ENCODE measurements around the gene CPEB3. TPM values are rescaled to one million over a fixed set of nuclear protein-coding genes. Genes with fewer than 3 reads are reported as not detected.
A peak's percentile ranks its signal among the peaks of the same experiment; 100 is the strongest.
"Not testable (repeated sequence)": the region's sequence is repeated elsewhere in the genome, so short reads cannot be mapped to it uniquely, and the experiment has no call there.

The CPEB3 gene
- total and polyA plus RNA-seq, 2 donors (not counting 1 experiment from before 2014, with no cell fraction given): 0.37 to 0.66 TPM

DNA sequence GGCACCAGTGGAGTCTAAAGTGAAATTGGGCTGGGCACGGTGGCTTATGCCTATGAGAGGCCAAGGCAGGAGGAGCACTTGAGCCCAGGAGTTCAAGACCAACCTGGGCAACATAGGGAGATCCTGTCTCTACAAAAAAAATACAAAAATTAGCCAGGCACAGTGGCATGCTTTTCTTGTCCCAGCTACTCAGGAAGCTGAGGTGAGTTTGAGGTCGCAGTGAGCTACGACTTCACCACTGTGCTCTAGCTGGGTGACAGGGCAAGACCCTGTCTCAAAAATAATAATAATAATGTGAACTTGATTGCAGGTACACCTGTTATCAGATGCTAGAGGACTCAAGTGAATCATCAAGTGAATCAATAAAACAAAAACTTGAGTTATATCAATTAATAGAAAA, 259.3 kb downstream of the CPEB3 start:
- Histone ChIP-seq H3K9me3 (ENCODE audit: control insufficient read depth, insufficient read depth, low read depth, low read length) (no peaks in the 10 kb centered on the region), H3K36me3 (ENCODE audit: control insufficient read depth, insufficient read depth, low read length) (peaks cover 5% of the 10 kb centered on the region)

DNA sequence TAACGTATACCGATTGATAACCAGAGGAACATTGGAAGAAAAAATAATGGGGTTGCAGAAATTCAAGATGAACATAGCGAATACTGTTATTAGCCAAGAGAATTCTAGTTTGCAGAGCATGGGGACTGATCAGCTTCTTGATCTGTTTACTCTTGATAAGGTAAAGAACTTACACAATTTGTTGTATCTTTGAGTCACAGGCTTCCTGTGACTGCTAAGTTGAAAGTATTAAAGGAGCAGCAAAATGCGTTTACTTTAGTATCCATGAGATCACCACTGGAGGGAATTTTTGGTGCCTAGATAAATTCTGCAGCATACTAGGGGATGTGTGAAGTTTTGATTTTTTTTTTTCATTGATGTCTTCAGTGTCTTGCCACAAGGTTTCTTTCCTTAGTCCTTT, 263.7 kb downstream of the CPEB3 start:
- Histone ChIP-seq H3K4me2 (ENCODE audit: extremely low read depth, insufficient read depth, low read length) (no peak overlapping the region), H3K79me2 (ENCODE audit: control insufficient read depth, insufficient read depth, low read length) (no peaks in the 10 kb centered on the region), H3K27ac (ENCODE audit: insufficient read depth, low read length) (no peak overlapping the region), H3K9ac (ENCODE audit: insufficient read depth, low read length) (no peak overlapping the region), H3K4me1 (ENCODE audit: control insufficient read depth, extremely low read depth, insufficient read depth, low read length) (no peaks in the 10 kb centered on the region), H3K4me3 (replicated peaks in 1 of 4; ENCODE audit: control extremely low read depth in 1 of 4, insufficient read depth in 1 of 4, low read depth in 3 of 4, low read length in 4 of 4) (no peak overlapping the region), H3K36me3 (ENCODE audit: control insufficient read depth, insufficient read depth, low read length) (peaks cover 5% of the 10 kb centered on the region), H3K27me3 (ENCODE audit: control insufficient read depth, insufficient read depth, low read length) (no peaks in the 10 kb centered on the region), H4K20me1 (ENCODE audit: control insufficient read depth, extremely low read depth, insufficient read depth, low read length) (no peaks in the 10 kb centered on the region), H3K9me3 (ENCODE audit: control insufficient read depth, insufficient read depth, low read depth, low read length) (no peaks in the 10 kb centered on the region), H2AFZ (ENCODE audit: low read length) (no peak overlapping the region)
- no peak for DNase-seq (ENCODE audit: low read depth in 2 of 2)
- TF ChIP-seq EZH2 (IDR thresholded peaks at IDR 0.05; ENCODE audit: low read length, missing control alignments): no peak
- TF ChIP-seq, protein P1, sequence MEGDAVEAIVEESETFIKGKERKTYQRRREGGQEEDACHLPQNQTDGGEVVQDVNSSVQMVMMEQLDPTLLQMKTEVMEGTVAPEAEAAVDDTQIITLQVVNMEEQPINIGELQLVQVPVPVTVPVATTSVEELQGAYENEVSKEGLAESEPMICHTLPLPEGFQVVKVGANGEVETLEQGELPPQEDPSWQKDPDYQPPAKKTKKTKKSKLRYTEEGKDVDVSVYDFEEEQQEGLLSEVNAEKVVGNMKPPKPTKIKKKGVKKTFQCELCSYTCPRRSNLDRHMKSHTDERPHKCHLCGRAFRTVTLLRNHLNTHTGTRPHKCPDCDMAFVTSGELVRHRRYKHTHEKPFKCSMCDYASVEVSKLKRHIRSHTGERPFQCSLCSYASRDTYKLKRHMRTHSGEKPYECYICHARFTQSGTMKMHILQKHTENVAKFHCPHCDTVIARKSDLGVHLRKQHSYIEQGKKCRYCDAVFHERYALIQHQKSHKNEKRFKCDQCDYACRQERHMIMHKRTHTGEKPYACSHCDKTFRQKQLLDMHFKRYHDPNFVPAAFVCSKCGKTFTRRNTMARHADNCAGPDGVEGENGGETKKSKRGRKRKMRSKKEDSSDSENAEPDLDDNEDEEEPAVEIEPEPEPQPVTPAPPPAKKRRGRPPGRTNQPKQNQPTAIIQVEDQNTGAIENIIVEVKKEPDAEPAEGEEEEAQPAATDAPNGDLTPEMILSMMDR (conservative IDR thresholded peaks at IDR 0.05 in 1 of 2, IDR thresholded peaks at IDR 0.05 in 1 of 2; ENCODE audit: low read depth in 1 of 2, low read length in 2 of 2): no peak

More for the DNA sequence above, 259.3 kb downstream of the CPEB3 start:
- Histone ChIP-seq H3K4me2 (ENCODE audit: extremely low read depth, insufficient read depth, low read length) (no peak overlapping the region), H3K27ac (ENCODE audit: insufficient read depth, low read length) (no peak overlapping the region), H3K4me1 (ENCODE audit: control insufficient read depth, extremely low read depth, insufficient read depth, low read length) (no peaks in the 10 kb centered on the region), H2AFZ (ENCODE audit: low read length) (no peak overlapping the region), H3K9ac (ENCODE audit: insufficient read depth, low read length) (no peak overlapping the region), H3K79me2 (ENCODE audit: control insufficient read depth, insufficient read depth, low read length) (no peaks in the 10 kb centered on the region), H3K27me3 (ENCODE audit: control insufficient read depth, insufficient read depth, low read length) (no peaks in the 10 kb centered on the region), H4K20me1 (ENCODE audit: control insufficient read depth, extremely low read depth, insufficient read depth, low read length) (no peaks in the 10 kb centered on the region), H3K4me3 (replicated peaks in 1 of 4; ENCODE audit: control extremely low read depth in 1 of 4, insufficient read depth in 1 of 4, low read depth in 3 of 4, low read length in 4 of 4) (no peak overlapping the region)
- no peak for DNase-seq (ENCODE audit: low read depth in 2 of 2)
- TF ChIP-seq, protein P1 (conservative IDR thresholded peaks at IDR 0.05 in 1 of 2, IDR thresholded peaks at IDR 0.05 in 1 of 2; ENCODE audit: low read depth in 1 of 2, low read length in 2 of 2): no peak
- TF ChIP-seq EZH2 (IDR thresholded peaks at IDR 0.05; ENCODE audit: low read length, missing control alignments): no peak

DNA sequence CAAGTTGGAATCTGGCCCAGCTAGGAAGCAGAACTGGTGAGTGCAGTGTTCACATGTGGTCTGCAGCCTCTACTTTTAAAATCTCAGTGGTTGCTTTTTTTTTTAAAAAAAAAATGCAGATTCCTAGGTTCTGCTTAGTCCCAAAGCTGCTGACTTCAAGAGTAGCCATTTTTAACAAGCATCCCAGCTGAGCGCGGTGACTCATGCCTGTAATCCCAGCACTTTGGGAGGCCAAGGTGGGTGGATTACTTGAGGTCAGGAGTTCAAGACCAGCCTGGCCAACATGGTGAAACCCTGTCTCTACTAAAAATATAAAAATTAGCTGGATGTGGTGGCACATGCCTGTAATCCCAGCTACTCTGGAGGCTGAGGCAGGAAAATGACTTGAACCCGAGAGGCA, 265.5 kb downstream of the CPEB3 start:
- not testable (repeated sequence) for H3K36me3 ChIP-seq (ENCODE audit: control insufficient read depth, insufficient read depth, low read length); H3K9me3 ChIP-seq (ENCODE audit: control insufficient read depth, insufficient read depth, low read depth, low read length); H3K4me2 ChIP-seq (ENCODE audit: extremely low read depth, insufficient read depth, low read length); H4K20me1 ChIP-seq (ENCODE audit: control insufficient read depth, extremely low read depth, insufficient read depth, low read length); H2AFZ ChIP-seq (ENCODE audit: low read length); H3K27me3 ChIP-seq (ENCODE audit: control insufficient read depth, insufficient read depth, low read length); H3K4me3 ChIP-seq (replicated peaks in 1 of 4; ENCODE audit: control extremely low read depth in 1 of 4, insufficient read depth in 1 of 4, low read depth in 3 of 4, low read length in 4 of 4); H3K4me1 ChIP-seq (ENCODE audit: control insufficient read depth, extremely low read depth, insufficient read depth, low read length); H3K9ac ChIP-seq (ENCODE audit: insufficient read depth, low read length); H3K27ac ChIP-seq (ENCODE audit: insufficient read depth, low read length); H3K79me2 ChIP-seq (ENCODE audit: control insufficient read depth, insufficient read depth, low read length)
- peak in 1 of 2 donors; percentile 6 for DNase-seq (ENCODE audit: low read depth in 2 of 2)
